DND-41 (cell line): ENCODE measurements around the gene ASIC3.

ENCODE experiments used
- CTCF ChIP-seq: IDR thresholded peaks from 2 replicates; pipeline ENCODE4 v1.5.1; 2012; ENCODE audit warnings: borderline replicate concordance, low read length, moderate library complexity, mild to moderate bottlenecking; ENCODE audit not compliant: poor library complexity, severe bottlenecking; ENCODE audit errors: extremely low read depth
- EZH2 ChIP-seq: IDR thresholded peaks from 3 replicates; pipeline ENCODE4 v1.6.1; 2012; ENCODE audit warnings: borderline replicate concordance, low read depth, mild to moderate bottlenecking, moderate library complexity, low read length, inconsistent platforms; ENCODE audit not compliant: severe bottlenecking

GRCh38 chr7:151071032-151071866 lies 22.9 kb downstream of the ASIC3 start:
- no peak for TF ChIP-seq CTCF
- TF ChIP-seq EZH2: no peak
